Neural cell (in vitro differentiated cells): ENCODE results near the gene SLC41A3. TPM values are rescaled to one million over a fixed set of nuclear protein-coding genes. Genes with fewer than 3 reads are reported as not detected.

ENCODE experiments used
- H2AFZ ChIP-seq: fragments of 200-600, 300-800 bp; sonication (generic), shearing (Covaris generic); 2 replicates; pipeline ENCODE4 v1.6.0; 2014; ENCODE audit warnings: low read depth, mild to moderate bottlenecking, antibody characterized with exemption, low read length, moderate library complexity
- H3F3A ChIP-seq: fragments of 200-600 bp; shearing (Covaris generic); 2 replicates; pipeline ENCODE4 v1.6.1; 2016; ENCODE audit warnings: mild to moderate bottlenecking, moderate library complexity, mixed read lengths, antibody characterized with exemption, low read length; ENCODE audit not compliant: insufficient read depth, poor library complexity, severe bottlenecking
- H3K27ac ChIP-seq: fragments of 200-600, 300-800 bp; sonication (generic), shearing (Covaris generic); 2 replicates; pipeline ENCODE4 v1.5.1; 2014; ENCODE audit warnings: mild to moderate bottlenecking, low read length, moderate library complexity
- H3K27me3 ChIP-seq: fragments of 300-800, 200-600 bp; sonication (generic), shearing (Covaris generic); 2 replicates; pipeline ENCODE4 v1.6.0; 2014; ENCODE audit warnings: mild to moderate bottlenecking, low read depth, low read length, moderate library complexity; ENCODE audit not compliant: insufficient read depth
- H3K36me3 ChIP-seq: fragments of 300-800, 200-600 bp; sonication (generic), shearing (Covaris generic); 2 replicates; pipeline ENCODE4 v1.5.1; 2014; ENCODE audit warnings: mild to moderate bottlenecking, antibody characterized with exemption, low read length, moderate library complexity; ENCODE audit not compliant: insufficient read depth
- H3K4me2 ChIP-seq: fragments of 300-800, 200-600 bp; sonication (generic), shearing (Covaris generic); 2 replicates; pipeline ENCODE4 v1.6.0; 2014; ENCODE audit warnings: mild to moderate bottlenecking, low read length
- H3K4me3 ChIP-seq: fragments of 300-800, 200-600 bp; sonication (generic), shearing (Covaris generic); 2 replicates; pipeline ENCODE4 v1.5.1; 2014; ENCODE audit warnings: mild to moderate bottlenecking, low read length, moderate library complexity
- H3K79me2 ChIP-seq: fragments of 200-600 bp; shearing (Covaris generic); replicated peaks from 2 replicates; pipeline ENCODE4 v1.6.0; 2014; ENCODE audit warnings: mild to moderate bottlenecking, low read length, moderate library complexity; ENCODE audit not compliant: insufficient read depth
- H3K9ac ChIP-seq: fragments of 300-800, 200-600 bp; sonication (generic), shearing (Covaris generic); 2 replicates; pipeline ENCODE4 v1.6.1; 2016; ENCODE audit warnings: mild to moderate bottlenecking, low read length, mixed read lengths
- H3K9me2 ChIP-seq: fragments of 200-600 bp; shearing (Covaris generic); 2 replicates; pipeline ENCODE4 v1.6.1; 2016; ENCODE audit warnings: mild to moderate bottlenecking, low read length, mixed read lengths; ENCODE audit not compliant: insufficient read depth
- H3K9me3 ChIP-seq: fragments of 200-600, 300-800 bp; sonication (generic), shearing (Covaris generic); 2 replicates; pipeline ENCODE4 v1.6.1; 2016; ENCODE audit warnings: mild to moderate bottlenecking, mixed run types, low read length, moderate library complexity, mixed read lengths
- H4K20me1 ChIP-seq: fragments of 200-600 bp; shearing (Covaris generic); 2 replicates; pipeline ENCODE4 v1.6.1; 2016; ENCODE audit warnings: mild to moderate bottlenecking, mixed run types; ENCODE audit not compliant: insufficient read depth
- EP300 ChIP-seq: fragments of 450-650 bp; conservative IDR thresholded peaks from 2 replicates; pipeline ENCODE4 v1.6.1; 2014; ENCODE audit warnings: antibody characterized with exemption, mild to moderate bottlenecking, moderate library complexity; ENCODE audit not compliant: poor library complexity, severe bottlenecking
- EZH2 ChIP-seq: fragments of 200-600, 300-800 bp; shearing (Covaris generic), sonication (generic); IDR thresholded peaks from 2 replicates; pipeline ENCODE4 v1.6.1; 2014; ENCODE audit warnings: antibody characterized with exemption, low read length, borderline replicate concordance, mild to moderate bottlenecking; ENCODE audit not compliant: insufficient read depth, poor library complexity, severe bottlenecking
- MXI1 ChIP-seq: fragments of 450-650 bp; conservative IDR thresholded peaks from 2 replicates; pipeline ENCODE4 v1.6.1; 2014; ENCODE audit warnings: antibody characterized with exemption, mild to moderate bottlenecking; ENCODE audit not compliant: poor library complexity, severe bottlenecking
- POLR2AphosphoS5 ChIP-seq: IDR thresholded peaks from 2 replicates; pipeline ENCODE4 v1.6.1; 2012
- RAD21 ChIP-seq: fragments of 450-650 bp; conservative IDR thresholded peaks from 2 replicates; pipeline ENCODE4 v1.6.1; 2014; ENCODE audit warnings: antibody characterized with exemption, mild to moderate bottlenecking, moderate library complexity
- SMC3 ChIP-seq: fragments of 450-650 bp; conservative IDR thresholded peaks from 2 replicates; pipeline ENCODE4 v1.6.1; 2014; ENCODE audit warnings: antibody characterized with exemption, mild to moderate bottlenecking, moderate library complexity; ENCODE audit not compliant: poor library complexity
- TAF1 ChIP-seq: IDR thresholded peaks from 2 replicates; pipeline ENCODE4 v1.6.1; 2012; ENCODE audit warnings: low read depth
- polyA plus RNA-seq: library from polyadenylated mRNA; depleted of rRNA; stranded (reverse); fragments of >200 nt; gene quantifications from 2 replicates; pipeline ENCODE4 v1.2.3, GENCODE V29; 2014
- TF ChIP-seq, protein P1 (sequence below): fragments of 450-650 bp; IDR thresholded peaks from 2 replicates; pipeline ENCODE4 v1.5.1; 2014; ENCODE audit warnings: antibody characterized with exemption, mild to moderate bottlenecking, moderate library complexity; ENCODE audit not compliant: poor library complexity, severe bottlenecking
- TF ChIP-seq, protein P2 (sequence below): IDR thresholded peaks from 2 replicates; pipeline ENCODE4 v1.6.1; 2012; ENCODE audit warnings: borderline replicate concordance

The SLC41A3 gene
- polyA plus RNA-seq, 1 donor from 2014 or later, result 80.0 TPM

DNA sequence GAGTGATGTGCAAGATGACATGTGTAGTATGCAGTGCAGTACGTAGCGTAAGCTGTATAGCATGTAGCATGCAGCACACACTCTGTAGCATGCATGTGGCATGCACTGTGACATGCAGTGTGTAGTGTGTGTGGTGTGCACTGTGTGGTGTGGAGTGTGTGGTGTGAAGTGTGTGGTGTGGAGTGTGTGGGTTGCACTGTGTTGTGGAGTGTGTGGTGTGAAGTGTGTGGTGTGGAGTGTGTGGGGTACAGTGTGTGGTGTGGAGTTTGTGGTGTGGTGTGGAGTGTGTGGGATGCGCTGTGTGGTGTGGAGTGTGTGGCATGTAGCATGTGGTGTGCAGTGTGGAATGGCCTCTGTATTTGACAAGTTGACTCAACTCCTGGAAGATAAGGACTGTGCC is 75.7 kb downstream of the SLC41A3 start:
- TF ChIP-seq POLR2AphosphoS5 (no peak), EZH2 (no peak), MXI1 (no peak), TAF1 (no peak), RAD21 (no peak), SMC3 (no peak)
- TF ChIP-seq, protein P1, sequence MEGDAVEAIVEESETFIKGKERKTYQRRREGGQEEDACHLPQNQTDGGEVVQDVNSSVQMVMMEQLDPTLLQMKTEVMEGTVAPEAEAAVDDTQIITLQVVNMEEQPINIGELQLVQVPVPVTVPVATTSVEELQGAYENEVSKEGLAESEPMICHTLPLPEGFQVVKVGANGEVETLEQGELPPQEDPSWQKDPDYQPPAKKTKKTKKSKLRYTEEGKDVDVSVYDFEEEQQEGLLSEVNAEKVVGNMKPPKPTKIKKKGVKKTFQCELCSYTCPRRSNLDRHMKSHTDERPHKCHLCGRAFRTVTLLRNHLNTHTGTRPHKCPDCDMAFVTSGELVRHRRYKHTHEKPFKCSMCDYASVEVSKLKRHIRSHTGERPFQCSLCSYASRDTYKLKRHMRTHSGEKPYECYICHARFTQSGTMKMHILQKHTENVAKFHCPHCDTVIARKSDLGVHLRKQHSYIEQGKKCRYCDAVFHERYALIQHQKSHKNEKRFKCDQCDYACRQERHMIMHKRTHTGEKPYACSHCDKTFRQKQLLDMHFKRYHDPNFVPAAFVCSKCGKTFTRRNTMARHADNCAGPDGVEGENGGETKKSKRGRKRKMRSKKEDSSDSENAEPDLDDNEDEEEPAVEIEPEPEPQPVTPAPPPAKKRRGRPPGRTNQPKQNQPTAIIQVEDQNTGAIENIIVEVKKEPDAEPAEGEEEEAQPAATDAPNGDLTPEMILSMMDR, result no peak
- H3K27me3 ChIP-seq, result no peaks in the 10 kb centered on the region
- H3K4me2 ChIP-seq, result no peak overlapping the region
- H3F3A ChIP-seq, result no peaks in the 10 kb centered on the region
- no peak overlapping the region for H3K27ac ChIP-seq
- H4K20me1 ChIP-seq, result no peaks in the 10 kb centered on the region
- no peak overlapping the region for H3K9ac ChIP-seq
- H3K79me2 ChIP-seq, result no peaks in the 10 kb centered on the region
- H3K9me2 ChIP-seq, result no peaks in the 10 kb centered on the region
- no peak overlapping the region for H2AFZ ChIP-seq
- H3K9me3 ChIP-seq, result no peaks in the 10 kb centered on the region
- peaks cover 17% of the 10 kb centered on the region for H3K36me3 ChIP-seq
- H3K4me3 ChIP-seq, result no peak overlapping the region

DNA sequence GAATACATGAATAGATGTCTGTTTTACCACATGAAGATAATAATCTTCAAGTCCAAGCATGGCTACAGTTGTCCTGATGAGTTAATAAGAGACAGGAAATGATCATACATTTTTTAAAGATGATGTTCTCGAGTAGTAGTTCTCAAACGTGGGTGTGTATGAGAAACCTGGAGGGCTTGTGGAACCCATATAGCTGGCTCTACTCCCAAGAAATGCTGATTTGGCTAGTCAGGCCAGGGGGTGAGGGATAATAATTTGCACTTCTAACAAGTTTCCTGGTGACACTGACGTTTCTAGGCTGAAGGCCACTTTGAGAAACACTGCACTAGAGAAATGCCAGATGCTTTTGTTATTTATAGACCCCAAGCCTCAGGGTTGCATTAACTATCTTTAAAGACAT is 78.0 kb downstream of the SLC41A3 start:
- Histone ChIP-seq H3K9ac (no peak overlapping the region), H3K36me3 (peaks cover 8% of the 10 kb centered on the region), H3K4me2 (no peak overlapping the region), H3F3A (no peaks in the 10 kb centered on the region), H2AFZ (no peak overlapping the region), H3K9me2 (no peaks in the 10 kb centered on the region), H3K9me3 (no peaks in the 10 kb centered on the region), H3K79me2 (no peaks in the 10 kb centered on the region), H4K20me1 (no peaks in the 10 kb centered on the region), H3K27ac (no peak overlapping the region), H3K27me3 (no peaks in the 10 kb centered on the region), H3K4me3 (no peak overlapping the region)
- no peak for TF ChIP-seq SMC3
- no peak for TF ChIP-seq EP300

DNA sequence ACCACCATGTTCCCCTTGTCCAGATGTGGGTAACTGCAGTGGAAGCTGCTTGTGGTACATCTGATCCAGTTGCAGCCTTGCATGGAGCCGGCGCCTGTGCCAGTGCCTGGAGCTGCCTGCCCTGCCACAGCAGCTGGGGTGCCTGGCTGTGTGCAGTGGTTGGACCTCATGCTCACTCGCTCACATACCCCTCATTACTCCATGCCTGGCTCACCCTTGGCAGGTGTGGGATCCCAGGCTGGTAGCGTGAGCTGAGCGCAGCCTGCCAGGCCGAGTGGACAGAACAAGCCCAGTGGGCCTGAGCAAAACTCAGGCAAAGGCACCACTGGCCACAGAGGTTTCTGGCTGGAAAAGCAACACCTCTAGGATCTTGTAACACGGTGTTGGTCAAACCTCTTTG is 79.2 kb downstream of the SLC41A3 start:
- Histone ChIP-seq H3K36me3 (peaks cover 8% of the 10 kb centered on the region), H3K4me2 (no peak overlapping the region), H3K79me2 (no peaks in the 10 kb centered on the region), H2AFZ (no peak overlapping the region), H3K27ac (no peak overlapping the region), H3F3A (no peaks in the 10 kb centered on the region), H3K4me3 (no peak overlapping the region), H4K20me1 (no peaks in the 10 kb centered on the region), H3K9me2 (no peaks in the 10 kb centered on the region), H3K27me3 (no peaks in the 10 kb centered on the region), H3K9ac (no peak overlapping the region), H3K9me3 (no peaks in the 10 kb centered on the region)
- TF ChIP-seq MXI1 (no peak), SMC3 (no peak), EP300 (no peak), RAD21 (no peak), TAF1 (no peak), POLR2AphosphoS5 (no peak), EZH2 (no peak)
- TF ChIP-seq, protein P2, sequence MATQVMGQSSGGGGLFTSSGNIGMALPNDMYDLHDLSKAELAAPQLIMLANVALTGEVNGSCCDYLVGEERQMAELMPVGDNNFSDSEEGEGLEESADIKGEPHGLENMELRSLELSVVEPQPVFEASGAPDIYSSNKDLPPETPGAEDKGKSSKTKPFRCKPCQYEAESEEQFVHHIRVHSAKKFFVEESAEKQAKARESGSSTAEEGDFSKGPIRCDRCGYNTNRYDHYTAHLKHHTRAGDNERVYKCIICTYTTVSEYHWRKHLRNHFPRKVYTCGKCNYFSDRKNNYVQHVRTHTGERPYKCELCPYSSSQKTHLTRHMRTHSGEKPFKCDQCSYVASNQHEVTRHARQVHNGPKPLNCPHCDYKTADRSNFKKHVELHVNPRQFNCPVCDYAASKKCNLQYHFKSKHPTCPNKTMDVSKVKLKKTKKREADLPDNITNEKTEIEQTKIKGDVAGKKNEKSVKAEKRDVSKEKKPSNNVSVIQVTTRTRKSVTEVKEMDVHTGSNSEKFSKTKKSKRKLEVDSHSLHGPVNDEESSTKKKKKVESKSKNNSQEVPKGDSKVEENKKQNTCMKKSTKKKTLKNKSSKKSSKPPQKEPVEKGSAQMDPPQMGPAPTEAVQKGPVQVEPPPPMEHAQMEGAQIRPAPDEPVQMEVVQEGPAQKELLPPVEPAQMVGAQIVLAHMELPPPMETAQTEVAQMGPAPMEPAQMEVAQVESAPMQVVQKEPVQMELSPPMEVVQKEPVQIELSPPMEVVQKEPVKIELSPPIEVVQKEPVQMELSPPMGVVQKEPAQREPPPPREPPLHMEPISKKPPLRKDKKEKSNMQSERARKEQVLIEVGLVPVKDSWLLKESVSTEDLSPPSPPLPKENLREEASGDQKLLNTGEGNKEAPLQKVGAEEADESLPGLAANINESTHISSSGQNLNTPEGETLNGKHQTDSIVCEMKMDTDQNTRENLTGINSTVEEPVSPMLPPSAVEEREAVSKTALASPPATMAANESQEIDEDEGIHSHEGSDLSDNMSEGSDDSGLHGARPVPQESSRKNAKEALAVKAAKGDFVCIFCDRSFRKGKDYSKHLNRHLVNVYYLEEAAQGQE, result no peak
- TF ChIP-seq, protein P1, result no peak
